ENCODE results near the gene ARHGAP31.
"Not testable (repeated sequence)": the region's sequence is repeated elsewhere in the genome, so short reads cannot be mapped to it uniquely, and the experiment has no call there.

The ARHGAP31 gene

GRCh38 chr3:119322021-119322834 is 28.0 kb downstream of the ARHGAP31 start:
- no peak for DNase-seq (ENCODE audit: low read depth, low spot score)

- peak; percentile 50 for DNase-seq (ENCODE audit: low read depth, low spot score)
Observed at GRCh38 chr3:119322835-119323722, 28.9 kb downstream of the ARHGAP31 start.

GRCh38 chr3:119323723-119324085 is 29.5 kb downstream of the ARHGAP31 start:
- no peak for DNase-seq (ENCODE audit: low read depth, low spot score)

GRCh38 chr3:119324899-119325298 is 30.7 kb downstream of the ARHGAP31 start:
- DNase-seq (ENCODE audit: low read depth, low spot score), result no peak

- no peak for DNase-seq (ENCODE audit: low read depth, low spot score)
Observed at GRCh38 chr3:119326976-119327375, 32.8 kb downstream of the ARHGAP31 start.

GRCh38 chr3:119329551-119329950 is 35.4 kb downstream of the ARHGAP31 start:
- DNase-seq (ENCODE audit: low read depth, low spot score), result no peak

GRCh38 chr3:119330181-119330580 is 36.0 kb downstream of the ARHGAP31 start:
- no peak for DNase-seq (ENCODE audit: low read depth, low spot score)

- no peak for DNase-seq (ENCODE audit: low read depth, low spot score)
Observed at GRCh38 chr3:119330858-119331257, 36.7 kb downstream of the ARHGAP31 start.

- no peak for DNase-seq (ENCODE audit: low read depth, low spot score)
Observed at GRCh38 chr3:119331661-119332060, 37.5 kb downstream of the ARHGAP31 start.

- no peak for DNase-seq (ENCODE audit: low read depth, low spot score)
Observed at GRCh38 chr3:119333773-119334509, 39.8 kb downstream of the ARHGAP31 start.

GRCh38 chr3:119336823-119337222 is 42.6 kb downstream of the ARHGAP31 start:
- no peak for DNase-seq (ENCODE audit: low read depth, low spot score)

- DNase-seq (ENCODE audit: low read depth, low spot score), result not testable (repeated sequence)
Observed at GRCh38 chr3:119337407-119337806, 43.2 kb downstream of the ARHGAP31 start.

- no peak for DNase-seq (ENCODE audit: low read depth, low spot score)
Observed at GRCh38 chr3:119338754-119339153, 44.6 kb downstream of the ARHGAP31 start.

GRCh38 chr3:119340014-119340413 is 45.8 kb downstream of the ARHGAP31 start:
- no peak for DNase-seq (ENCODE audit: low read depth, low spot score)

- no peak for DNase-seq (ENCODE audit: low read depth, low spot score)
Observed at GRCh38 chr3:119340446-119340845, 46.3 kb downstream of the ARHGAP31 start.

GRCh38 chr3:119342176-119342575 is 48.0 kb downstream of the ARHGAP31 start:
- no peak for DNase-seq (ENCODE audit: low read depth, low spot score)

- DNase-seq (ENCODE audit: low read depth, low spot score), result no peak
Observed at GRCh38 chr3:119343719-119344118, 49.5 kb downstream of the ARHGAP31 start.

GRCh38 chr3:119346076-119346496 is 51.9 kb downstream of the ARHGAP31 start:
- no peak for DNase-seq (ENCODE audit: low read depth, low spot score)

- DNase-seq (ENCODE audit: low read depth, low spot score), result no peak
Observed at GRCh38 chr3:119347036-119347435, 52.9 kb downstream of the ARHGAP31 start.

- peak; percentile 95 for DNase-seq (ENCODE audit: low read depth, low spot score)
Observed at GRCh38 chr3:119349354-119350041, 55.3 kb downstream of the ARHGAP31 start.

GRCh38 chr3:119350114-119350513 is 55.9 kb downstream of the ARHGAP31 start:
- peak; percentile 80 for DNase-seq (ENCODE audit: low read depth, low spot score)

Measured in iPS DF 19.7 (cell line).